H9 (cell line): ENCODE data around the gene TRIM39. TPM values are rescaled to one million over a fixed set of nuclear protein-coding genes. Genes with fewer than 3 reads are reported as not detected.

ENCODE experiments used
- DNase-seq: peaks from one replicate; pipeline ENCODE4 v3.0.0-alpha.2; 2017
- H2AFZ ChIP-seq: one replicate; pipeline ENCODE4 v1.6.1; 2013; ENCODE audit warnings: mild to moderate bottlenecking, low read length, control low read depth, moderate library complexity
- H2AK5ac ChIP-seq: 2 replicates; pipeline ENCODE4 v1.6.1; 2013; ENCODE audit warnings: low read length, control low read depth, mixed read lengths; ENCODE audit not compliant: insufficient read length
- H2BK120ac ChIP-seq: one replicate; pipeline ENCODE4 v1.6.1; 2013; ENCODE audit warnings: low read depth, mild to moderate bottlenecking, low read length, control low read depth, inconsistent platforms; ENCODE audit not compliant: poor library complexity, severe bottlenecking
- H2BK12ac ChIP-seq: 2 replicates; pipeline ENCODE4 v1.6.1; 2013; ENCODE audit warnings: low read length, control low read depth, mixed read lengths, low read depth; ENCODE audit not compliant: insufficient read length
- H2BK15ac ChIP-seq: 2 replicates; pipeline ENCODE4 v1.6.1; 2013; ENCODE audit warnings: low read depth, low read length, control low read depth
- H2BK20ac ChIP-seq: one replicate; pipeline ENCODE4 v1.6.1; 2013; ENCODE audit warnings: low read depth, mild to moderate bottlenecking, low read length, control low read depth, inconsistent platforms; ENCODE audit not compliant: poor library complexity, severe bottlenecking
- H2BK5ac ChIP-seq: 2 replicates; pipeline ENCODE4 v1.6.1; 2013; ENCODE audit warnings: low read length, control low read depth, mixed read lengths; ENCODE audit not compliant: insufficient read length
- H3K14ac ChIP-seq: 2 replicates; pipeline ENCODE4 v1.6.1; 2013; ENCODE audit warnings: low read length, control low read depth; ENCODE audit not compliant: insufficient read depth
- H3K18ac ChIP-seq: 2 replicates; pipeline ENCODE4 v1.6.1; 2013; ENCODE audit warnings: low read depth, mild to moderate bottlenecking, mixed read lengths, low read length, control low read depth; ENCODE audit not compliant: insufficient read length
- H3K23ac ChIP-seq: 2 replicates; pipeline ENCODE4 v1.6.1; 2013; ENCODE audit warnings: low read length, control low read depth, mixed read lengths, low read depth; ENCODE audit not compliant: insufficient read length
- H3K23me2 ChIP-seq: 2 replicates; pipeline ENCODE4 v1.6.1; 2013; ENCODE audit warnings: low read depth, mild to moderate bottlenecking, mixed read lengths, low read length, control low read depth; ENCODE audit not compliant: insufficient read length, poor library complexity, severe bottlenecking
- H3K27ac ChIP-seq: 2 replicates; pipeline ENCODE4 v1.5.1; 2013; ENCODE audit warnings: low read length, control low read depth, mixed read lengths, low read depth; ENCODE audit not compliant: insufficient read length
- H3K27me3 ChIP-seq: 2 replicates; pipeline ENCODE4 v1.6.1; 2013; ENCODE audit warnings: low read length, control low read depth, inconsistent platforms; ENCODE audit not compliant: insufficient read depth
- H3K4ac ChIP-seq: 2 replicates; pipeline ENCODE4 v1.6.1; 2013; ENCODE audit warnings: low read depth, mild to moderate bottlenecking, control low read depth, inconsistent platforms, low read length, moderate library complexity
- H3K4me1 ChIP-seq: 2 replicates; pipeline ENCODE4 v1.6.1; 2013; ENCODE audit warnings: low read length, control low read depth, inconsistent platforms; ENCODE audit not compliant: insufficient read depth
- H3K4me2 ChIP-seq: 2 replicates; pipeline ENCODE4 v1.6.1; 2013; ENCODE audit warnings: low read length, control low read depth, mixed read lengths; ENCODE audit not compliant: insufficient read length, insufficient read depth
- H3K56ac ChIP-seq: 2 replicates; pipeline ENCODE4 v1.6.1; 2013; ENCODE audit warnings: low read depth, mild to moderate bottlenecking, mixed read lengths, low read length, control low read depth; ENCODE audit not compliant: insufficient read length
- H3K79me1 ChIP-seq: 2 replicates; pipeline ENCODE4 v1.6.1; 2013; ENCODE audit warnings: low read depth, mild to moderate bottlenecking, moderate library complexity, low read length, control low read depth, inconsistent platforms; ENCODE audit not compliant: insufficient read depth, poor library complexity, severe bottlenecking
- H3K79me2 ChIP-seq: 2 replicates; pipeline ENCODE4 v1.6.1; 2013; ENCODE audit warnings: low read length, control low read depth, inconsistent platforms; ENCODE audit not compliant: insufficient read depth
- H3K9ac ChIP-seq: 2 replicates; pipeline ENCODE4 v1.6.1; 2013; ENCODE audit warnings: low read length, control low read depth, mixed read lengths; ENCODE audit not compliant: insufficient read length; ENCODE audit errors: extremely low read depth
- H3K9me3 ChIP-seq: one replicate; pipeline ENCODE4 v1.6.1; 2013; ENCODE audit warnings: low read depth, low read length, inconsistent platforms; ENCODE audit not compliant: control insufficient read depth
- H3T11ph ChIP-seq: one replicate; pipeline ENCODE4 v1.6.1; 2013; ENCODE audit warnings: mild to moderate bottlenecking, low read length, control low read depth, inconsistent platforms
- H4K20me1 ChIP-seq: one replicate; pipeline ENCODE4 v1.6.1; 2013; ENCODE audit not compliant: control insufficient read depth, insufficient read length, insufficient read depth
- H4K5ac ChIP-seq: 2 replicates; pipeline ENCODE4 v1.6.1; 2013; ENCODE audit warnings: low read depth, mild to moderate bottlenecking, mixed read lengths, low read length, control low read depth; ENCODE audit not compliant: insufficient read length
- H4K8ac ChIP-seq: replicated peaks from 2 replicates; pipeline ENCODE4 v1.6.1; 2013; ENCODE audit warnings: low read length, control low read depth, mixed read lengths, low read depth; ENCODE audit not compliant: insufficient read length
- H4K91ac ChIP-seq: 2 replicates; pipeline ENCODE4 v1.6.1; 2013; ENCODE audit warnings: low read depth, mild to moderate bottlenecking, moderate library complexity, mixed read lengths, low read length, control low read depth; ENCODE audit not compliant: insufficient read length
- H3K27ac Mint-ChIP-seq, 3 experiments: 2 replicates in 2 of 3; 3 replicates in 1 of 3; pipeline ENCODE4 v1.8.0; 2020 to 2021; ENCODE audit warnings: mixed read lengths in 3 of 3, mild to moderate bottlenecking in 1 of 3, moderate library complexity in 1 of 3
- H3K27me3 Mint-ChIP-seq: 2 replicates; pipeline ENCODE4 v1.8.0; 2021; ENCODE audit warnings: low read depth, mild to moderate bottlenecking, moderate library complexity, mixed read lengths
- H3K36me3 Mint-ChIP-seq, 3 experiments: 2 replicates in 2 of 3; 3 replicates in 1 of 3; pipeline ENCODE4 v1.8.0; 2020 to 2021; ENCODE audit warnings: low read depth in 3 of 3, mixed read lengths in 3 of 3; ENCODE audit not compliant: insufficient read depth in 1 of 3
- H3K4me1 Mint-ChIP-seq, 2 experiments: 2 replicates each; pipeline ENCODE4 v1.8.0; 2020; ENCODE audit warnings: mixed read lengths in 2 of 2
- H3K4me3 Mint-ChIP-seq, 2 experiments: 2 replicates in 1 of 2; 3 replicates in 1 of 2; pipeline ENCODE4 v1.8.0; 2020 to 2021; ENCODE audit warnings: mild to moderate bottlenecking in 2 of 2, mixed read lengths in 2 of 2, moderate library complexity in 1 of 2
- H3K9me3 Mint-ChIP-seq, 2 experiments: 2 replicates in 1 of 2; 3 replicates in 1 of 2; pipeline ENCODE4 v1.8.0; 2020; ENCODE audit warnings: mild to moderate bottlenecking in 2 of 2, mixed read lengths in 2 of 2, moderate library complexity in 1 of 2
- CTCF ChIP-seq: fragments of 200-600 bp; sonication (generic); conservative IDR thresholded peaks from 3 replicates; pipeline ENCODE4 v1.8.0; 2021; ENCODE audit warnings: antibody characterized with exemption, mild to moderate bottlenecking
- WGBS: extraction: QIAGEN DNeasy Blood & Tissue Kit; methylation state at CpG from one replicate; pipeline ENCODE4 v1.1.7; 2013; ENCODE audit warnings: missing lambda C conversion rate, low lambda C conversion rate, mixed read lengths; ENCODE audit not compliant: insufficient read length; ENCODE audit errors: extremely low coverage; 5-methylcytosine and 5-hydroxymethylcytosine counted together
- total RNA-seq: library from RNA; stranded (reverse); gene quantifications from 2 replicates; pipeline ENCODE4 v1.2.1, GENCODE V29; 2021

TRIM39 gene
- total RNA-seq, 1 experiment from 2014 or later = 26.2 TPM

- H3K23me2 ChIP-seq = no peaks in the 10 kb centered on the region
- peaks cover under 1% of the 10 kb centered on the region; the same call in 1 of the 2 replicates for H3K4me1 ChIP-seq
- H2AK5ac ChIP-seq = no peak overlapping the region
- peaks cover 41% of the 10 kb centered on the region; the same call in 1 of the 2 replicates for H3K79me2 ChIP-seq
- H4K8ac ChIP-seq = no peak overlapping the region
- H2BK5ac ChIP-seq = no peak overlapping the region
- no peak overlapping the region for H3K4ac ChIP-seq
- H2BK12ac ChIP-seq = no peak overlapping the region
- no peak for TF ChIP-seq CTCF
- H3K9me3 Mint-ChIP-seq = no peaks in the 10 kb centered on the region; a peak in 1 of 5 replicates
- no peak overlapping the region for H2BK120ac ChIP-seq
- no peaks in the 10 kb centered on the region for H3K27me3 Mint-ChIP-seq
- no peak overlapping the region for H4K5ac ChIP-seq
- H3K9me3 ChIP-seq = no peaks in the 10 kb centered on the region
- no peak overlapping the region for H2BK20ac ChIP-seq
- no peak for DNase-seq
- no peak overlapping the region for H3K18ac ChIP-seq
- H3K14ac ChIP-seq = no peak overlapping the region
- H3K27me3 ChIP-seq = no peaks in the 10 kb centered on the region; the same call in 1 of the 2 replicates
- H3T11ph ChIP-seq = no peak overlapping the region
- H3K4me2 ChIP-seq = no peak overlapping the region
- no peak overlapping the region for H3K9ac ChIP-seq
- peaks cover 49 to 67% (median 52%) of the 10 kb centered on the region in 3 experiments for H3K36me3 Mint-ChIP-seq
- no peak overlapping the region for H3K27ac ChIP-seq
- no peak overlapping the region for H3K23ac ChIP-seq
- H2BK15ac ChIP-seq = no peak overlapping the region
- no peak overlapping the region for H3K56ac ChIP-seq
- H4K91ac ChIP-seq = no peak overlapping the region
- peaks cover 9 to 20% of the 10 kb centered on the region in 2 experiments for H3K4me1 Mint-ChIP-seq
- H2AFZ ChIP-seq = no peak overlapping the region
- H3K4me3 Mint-ChIP-seq = no peak overlapping the region
- H3K27ac Mint-ChIP-seq = no peak overlapping the region
- WGBS = no CpG with 5 or more reads among the region's 2 CpGs
- peaks cover 2% of the 10 kb centered on the region for H4K20me1 ChIP-seq
- peaks cover 2% of the 10 kb centered on the region for H3K79me1 ChIP-seq
Measured at GRCh38 chr6:30312266-30312665, 14.5 kb upstream of the TRIM39 start.
